BLaER1 (cell line): ENCODE data around the gene CADM1.

Experiments used
- H3K27ac ChIP-seq: shearing (Covaris generic); formaldehyde crosslinking; 2 replicates; pipeline ENCODE4 v1.8.1; 2022
- H3K27me3 ChIP-seq: shearing (Covaris generic); formaldehyde crosslinking; 2 replicates; pipeline ENCODE4 v1.8.1; 2022
- H3K36me3 ChIP-seq: shearing (Covaris generic); formaldehyde crosslinking; 2 replicates; pipeline ENCODE4 v1.8.1; 2022
- H3K4me1 ChIP-seq: shearing (Covaris generic); formaldehyde crosslinking; 2 replicates; pipeline ENCODE4 v1.8.1; 2022
- H3K4me2 ChIP-seq: shearing (Covaris generic); formaldehyde crosslinking; 2 replicates; pipeline ENCODE4 v1.8.1; 2022
- H3K4me3 ChIP-seq: shearing (Covaris generic); formaldehyde crosslinking; 2 replicates; pipeline ENCODE4 v1.8.1; 2022
- H3K9ac ChIP-seq: shearing (Covaris generic); formaldehyde crosslinking; 2 replicates; pipeline ENCODE4 v1.8.1; 2022
- H3K9me3 ChIP-seq: shearing (Covaris generic); formaldehyde crosslinking; 2 replicates; pipeline ENCODE4 v1.8.1; 2022
- H4K20me1 ChIP-seq: shearing (Covaris generic); formaldehyde crosslinking; 2 replicates; pipeline ENCODE4 v1.8.1; 2022
- Cebpa-rat ChIP-seq: shearing (Covaris generic); IDR thresholded peaks from 2 replicates; pipeline ENCODE4 v1.8.1; 2022

The CADM1 gene

GRCh38 chr11:115466122-115466521 is 38.1 kb downstream of the CADM1 start:
- Histone ChIP-seq H3K4me1 (no peaks in the 10 kb centered on the region; the same call in 1 of the 2 replicates), H3K27me3 (no peaks in the 10 kb centered on the region), H3K4me3 (no peak overlapping the region), H3K4me2 (no peak overlapping the region), H4K20me1 (no peaks in the 10 kb centered on the region), H3K9ac (no peak overlapping the region), H3K27ac (no peak overlapping the region), H3K9me3 (no peaks in the 10 kb centered on the region), H3K36me3 (no peaks in the 10 kb centered on the region)
- no peak for TF ChIP-seq Cebpa-rat

GRCh38 chr11:115464269-115464668 is 39.9 kb downstream of the CADM1 start:
- Histone ChIP-seq H3K4me3 (no peak overlapping the region), H3K9ac (no peak overlapping the region), H3K27ac (no peak overlapping the region), H3K4me2 (no peak overlapping the region), H3K36me3 (no peaks in the 10 kb centered on the region), H3K4me1 (no peaks in the 10 kb centered on the region; the same call in 1 of the 2 replicates), H3K27me3 (no peaks in the 10 kb centered on the region), H4K20me1 (no peaks in the 10 kb centered on the region), H3K9me3 (no peaks in the 10 kb centered on the region)
- no peak for TF ChIP-seq Cebpa-rat

GRCh38 chr11:115463606-115464005 is 40.6 kb downstream of the CADM1 start:
- Histone ChIP-seq H4K20me1 (no peaks in the 10 kb centered on the region), H3K4me2 (no peak overlapping the region)
- no peak for TF ChIP-seq Cebpa-rat

GRCh38 chr11:115462757-115463156 is 41.5 kb downstream of the CADM1 start:
- Histone ChIP-seq H3K36me3 (no peaks in the 10 kb centered on the region), H3K9me3 (no peaks in the 10 kb centered on the region), H3K27me3 (no peaks in the 10 kb centered on the region), H3K4me1 (no peaks in the 10 kb centered on the region), H4K20me1 (no peaks in the 10 kb centered on the region), H3K9ac (no peak overlapping the region), H3K4me2 (no peak overlapping the region), H3K4me3 (no peak overlapping the region), H3K27ac (no peak overlapping the region)
- TF ChIP-seq Cebpa-rat = no peak

More at GRCh38 chr11:115463606-115464005, 40.6 kb downstream of the CADM1 start:
- Histone ChIP-seq H3K36me3 (no peaks in the 10 kb centered on the region), H3K4me3 (no peak overlapping the region), H3K9me3 (no peaks in the 10 kb centered on the region), H3K27me3 (no peaks in the 10 kb centered on the region), H3K4me1 (no peaks in the 10 kb centered on the region), H3K9ac (no peak overlapping the region), H3K27ac (no peak overlapping the region)

- no peaks in the 10 kb centered on the region for H4K20me1 ChIP-seq
Observed at GRCh38 chr11:115462004-115462541, 42.1 kb downstream of the CADM1 start.

GRCh38 chr11:115460512-115460911 is 43.7 kb downstream of the CADM1 start:
- Histone ChIP-seq H3K9ac (no peak overlapping the region), H3K27ac (no peak overlapping the region), H3K4me2 (no peak overlapping the region), H3K9me3 (no peaks in the 10 kb centered on the region), H3K4me1 (no peaks in the 10 kb centered on the region), H4K20me1 (no peaks in the 10 kb centered on the region), H3K4me3 (no peak overlapping the region), H3K36me3 (no peaks in the 10 kb centered on the region), H3K27me3 (no peaks in the 10 kb centered on the region)
- TF ChIP-seq Cebpa-rat = no peak

More at GRCh38 chr11:115462004-115462541, 42.1 kb downstream of the CADM1 start:
- Histone ChIP-seq H3K4me1 (no peaks in the 10 kb centered on the region), H3K27ac (no peak overlapping the region), H3K4me3 (no peak overlapping the region), H3K9ac (no peak overlapping the region), H3K9me3 (no peaks in the 10 kb centered on the region), H3K36me3 (no peaks in the 10 kb centered on the region), H3K4me2 (no peak overlapping the region), H3K27me3 (no peaks in the 10 kb centered on the region)
- TF ChIP-seq Cebpa-rat = no peak

- no peaks in the 10 kb centered on the region for H3K9me3 ChIP-seq
- H3K9ac ChIP-seq = no peak overlapping the region
- no peak for TF ChIP-seq Cebpa-rat
- H3K36me3 ChIP-seq = no peaks in the 10 kb centered on the region
- no peak overlapping the region for H3K4me2 ChIP-seq
- no peak overlapping the region for H3K27ac ChIP-seq
- no peaks in the 10 kb centered on the region for H3K4me1 ChIP-seq
- no peaks in the 10 kb centered on the region for H3K27me3 ChIP-seq
- no peaks in the 10 kb centered on the region for H4K20me1 ChIP-seq
- H3K4me3 ChIP-seq = no peak overlapping the region
Observed at GRCh38 chr11:115459563-115459962, 44.7 kb downstream of the CADM1 start.

- H4K20me1 ChIP-seq = no peaks in the 10 kb centered on the region
- H3K4me1 ChIP-seq = no peaks in the 10 kb centered on the region
- no peak overlapping the region for H3K4me2 ChIP-seq
- no peak overlapping the region for H3K4me3 ChIP-seq
- H3K9me3 ChIP-seq = no peaks in the 10 kb centered on the region
- no peak for TF ChIP-seq Cebpa-rat
- no peaks in the 10 kb centered on the region for H3K27me3 ChIP-seq
- H3K36me3 ChIP-seq = no peaks in the 10 kb centered on the region
- no peak overlapping the region for H3K9ac ChIP-seq
- H3K27ac ChIP-seq = no peak overlapping the region
Observed at GRCh38 chr11:115458877-115459276, 45.3 kb downstream of the CADM1 start.

- TF ChIP-seq Cebpa-rat = no peak
- H3K4me2 ChIP-seq = no peak overlapping the region
- no peak overlapping the region for H3K4me3 ChIP-seq
- no peaks in the 10 kb centered on the region for H3K4me1 ChIP-seq
- no peak overlapping the region for H3K27ac ChIP-seq
- H3K36me3 ChIP-seq = no peaks in the 10 kb centered on the region
- H3K9me3 ChIP-seq = no peaks in the 10 kb centered on the region
- H3K9ac ChIP-seq = no peak overlapping the region
- no peaks in the 10 kb centered on the region for H3K27me3 ChIP-seq
- H4K20me1 ChIP-seq = no peaks in the 10 kb centered on the region
Observed at GRCh38 chr11:115456019-115456418, 48.2 kb downstream of the CADM1 start.

- Histone ChIP-seq H3K27me3 (no peaks in the 10 kb centered on the region), H4K20me1 (no peaks in the 10 kb centered on the region), H3K9ac (no peak overlapping the region), H3K9me3 (no peaks in the 10 kb centered on the region), H3K36me3 (no peaks in the 10 kb centered on the region), H3K27ac (no peak overlapping the region), H3K4me2 (no peak overlapping the region), H3K4me1 (no peaks in the 10 kb centered on the region), H3K4me3 (no peak overlapping the region)
- TF ChIP-seq Cebpa-rat = no peak
Observed at GRCh38 chr11:115455613-115456012, 48.6 kb downstream of the CADM1 start.

GRCh38 chr11:115454525-115454924 is 49.7 kb downstream of the CADM1 start:
- H3K9me3 ChIP-seq = no peaks in the 10 kb centered on the region
- no peak for TF ChIP-seq Cebpa-rat
- H3K27me3 ChIP-seq = no peaks in the 10 kb centered on the region
- no peaks in the 10 kb centered on the region for H4K20me1 ChIP-seq
- no peak overlapping the region for H3K9ac ChIP-seq
- no peak overlapping the region for H3K4me3 ChIP-seq
- H3K36me3 ChIP-seq = no peaks in the 10 kb centered on the region
- H3K27ac ChIP-seq = no peak overlapping the region
- H3K4me2 ChIP-seq = no peak overlapping the region
- no peaks in the 10 kb centered on the region for H3K4me1 ChIP-seq
